ENCODE measurements around the gene ASB5.
"Not testable (repeated sequence)": the region's sequence is repeated elsewhere in the genome, so short reads cannot be mapped to it uniquely, and the experiment has no call there.

The ASB5 gene, protein sequence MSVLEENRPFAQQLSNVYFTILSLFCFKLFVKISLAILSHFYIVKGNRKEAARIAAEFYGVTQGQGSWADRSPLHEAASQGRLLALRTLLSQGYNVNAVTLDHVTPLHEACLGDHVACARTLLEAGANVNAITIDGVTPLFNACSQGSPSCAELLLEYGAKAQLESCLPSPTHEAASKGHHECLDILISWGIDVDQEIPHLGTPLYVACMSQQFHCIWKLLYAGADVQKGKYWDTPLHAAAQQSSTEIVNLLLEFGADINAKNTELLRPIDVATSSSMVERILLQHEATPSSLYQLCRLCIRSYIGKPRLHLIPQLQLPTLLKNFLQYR

DNA sequence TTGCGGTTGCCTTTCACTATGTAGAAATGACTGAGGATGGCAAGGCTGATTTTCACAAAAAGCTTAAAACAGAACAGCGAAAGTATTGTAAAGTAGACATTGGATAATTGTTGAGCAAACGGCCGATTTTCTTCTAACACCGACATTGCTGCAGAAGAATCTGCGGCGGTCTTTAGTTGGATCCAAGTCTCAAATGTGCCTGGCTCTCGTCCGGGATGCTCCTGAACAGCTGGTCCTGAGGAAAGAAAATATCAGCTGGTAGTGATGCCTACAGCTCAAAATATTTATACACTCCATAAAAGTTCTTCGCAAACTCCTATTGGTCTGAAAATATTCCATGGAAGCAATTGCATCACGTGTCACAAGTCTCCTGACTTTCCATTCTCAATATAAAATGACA, at the start of gene ASB5:
TSS of gene ASB5 (minus strand) at position 260 of the 400 bp plus-strand sequence. CDS start at position 146, 114 bp downstream.
- DNase-seq, result no peak

DNA sequence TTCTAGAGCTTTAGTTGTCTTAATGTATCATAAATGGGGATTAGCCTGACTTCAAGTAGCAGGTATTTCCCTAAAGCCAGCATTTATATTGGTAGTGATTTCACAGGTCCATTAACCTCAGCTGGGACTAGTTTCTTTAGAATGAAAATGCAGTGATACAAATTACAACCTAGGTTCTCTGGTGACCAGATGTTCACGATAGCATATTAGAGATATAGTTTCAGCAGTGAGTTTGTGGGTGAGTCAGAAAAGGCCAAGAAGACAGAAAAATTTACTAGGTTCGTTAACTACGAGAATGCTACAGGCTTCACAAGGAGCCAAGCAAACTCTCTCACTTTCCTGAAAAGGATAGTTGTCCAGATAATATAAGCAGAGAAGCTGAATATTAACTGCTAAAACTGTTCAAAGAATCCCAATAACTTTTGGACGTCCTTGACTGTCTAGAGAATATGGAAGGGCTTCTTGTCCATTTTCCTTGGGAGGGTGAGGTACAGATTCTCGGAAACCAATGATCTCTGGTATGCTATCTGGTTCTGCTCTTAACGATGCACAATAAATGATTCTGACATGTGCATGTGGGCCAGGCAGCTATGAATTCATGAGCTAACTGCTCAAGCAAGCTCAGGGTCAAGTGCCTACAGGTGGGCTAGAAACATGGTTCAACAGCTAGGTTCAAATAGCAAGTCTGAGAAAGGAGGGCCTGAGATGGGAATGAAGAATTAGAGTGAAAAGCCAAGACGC, 44.7 kb upstream of the ASB5 start:
- no peak for DNase-seq

DNA sequence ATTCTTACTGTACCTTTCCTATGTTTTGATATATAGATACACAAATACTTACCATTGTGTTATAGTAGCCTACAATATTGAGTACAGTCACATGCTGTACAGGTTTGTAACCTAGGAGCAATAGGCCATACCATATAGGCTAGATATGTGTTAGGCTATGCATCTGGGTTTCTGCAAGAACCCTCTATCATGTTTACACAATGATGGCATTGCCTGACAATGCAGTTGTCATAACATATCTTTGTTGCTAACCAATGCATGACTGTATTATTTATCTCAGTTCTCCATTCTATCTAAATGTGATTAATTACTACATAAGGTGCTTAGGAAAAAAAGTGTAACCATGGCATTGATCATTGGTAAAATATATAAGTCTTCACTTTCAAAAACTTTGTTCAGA, 40.8 kb upstream of the ASB5 start:
- DNase-seq, result no peak

DNA sequence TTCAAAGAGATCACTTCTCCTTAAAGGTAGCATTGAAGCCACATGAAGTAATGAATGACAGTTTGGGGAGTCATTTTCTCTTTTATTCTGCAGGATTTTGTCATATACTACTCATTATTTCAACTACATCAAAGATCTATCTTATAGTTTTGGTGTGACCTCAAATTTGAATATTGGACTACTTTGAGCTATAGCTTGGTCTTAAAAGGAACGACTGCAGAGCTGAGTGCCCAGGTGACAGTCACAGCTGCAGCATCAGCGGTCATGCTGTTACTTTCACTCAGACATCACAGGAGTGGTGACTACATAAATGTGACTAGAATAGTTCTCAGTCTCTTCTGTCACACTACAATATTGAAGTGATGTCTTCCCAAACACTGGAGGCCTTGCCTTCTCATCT, 40.0 kb upstream of the ASB5 start:
- DNase-seq, result no peak

DNA sequence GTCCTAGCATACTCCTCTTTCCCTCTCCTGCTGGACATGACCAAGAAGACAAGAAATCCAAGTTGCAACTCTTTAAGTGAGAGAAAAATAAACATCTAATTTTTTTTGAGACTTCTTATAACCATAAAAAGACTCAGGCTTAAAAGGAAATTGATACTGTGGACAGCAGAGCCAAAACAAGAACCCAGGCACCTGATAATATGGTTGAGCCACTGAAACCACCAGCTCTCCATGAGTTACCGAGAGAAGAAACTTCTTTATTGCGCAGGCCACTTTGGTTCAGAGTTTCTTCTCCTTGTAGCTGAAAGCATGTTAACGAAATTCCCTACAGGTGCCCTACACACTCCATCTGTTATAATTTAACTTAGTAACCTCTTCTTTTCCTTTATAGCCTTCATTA, 39.4 kb upstream of the ASB5 start:
- DNase-seq, result no peak

DNA sequence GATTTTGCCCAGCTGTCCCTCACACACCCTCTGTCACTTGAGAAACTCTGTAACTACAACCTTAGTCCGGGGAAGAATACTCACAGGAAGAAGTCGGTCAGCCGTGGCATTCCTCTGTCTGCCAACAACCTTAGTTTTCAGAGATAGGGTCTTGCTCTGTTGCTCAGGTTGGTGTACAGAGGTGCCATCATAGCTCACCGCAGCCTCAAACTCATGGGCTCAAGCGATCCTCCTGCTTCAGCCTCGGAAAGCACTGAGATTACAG, 38.6 kb upstream of the ASB5 start:
- DNase-seq, result no peak

DNA sequence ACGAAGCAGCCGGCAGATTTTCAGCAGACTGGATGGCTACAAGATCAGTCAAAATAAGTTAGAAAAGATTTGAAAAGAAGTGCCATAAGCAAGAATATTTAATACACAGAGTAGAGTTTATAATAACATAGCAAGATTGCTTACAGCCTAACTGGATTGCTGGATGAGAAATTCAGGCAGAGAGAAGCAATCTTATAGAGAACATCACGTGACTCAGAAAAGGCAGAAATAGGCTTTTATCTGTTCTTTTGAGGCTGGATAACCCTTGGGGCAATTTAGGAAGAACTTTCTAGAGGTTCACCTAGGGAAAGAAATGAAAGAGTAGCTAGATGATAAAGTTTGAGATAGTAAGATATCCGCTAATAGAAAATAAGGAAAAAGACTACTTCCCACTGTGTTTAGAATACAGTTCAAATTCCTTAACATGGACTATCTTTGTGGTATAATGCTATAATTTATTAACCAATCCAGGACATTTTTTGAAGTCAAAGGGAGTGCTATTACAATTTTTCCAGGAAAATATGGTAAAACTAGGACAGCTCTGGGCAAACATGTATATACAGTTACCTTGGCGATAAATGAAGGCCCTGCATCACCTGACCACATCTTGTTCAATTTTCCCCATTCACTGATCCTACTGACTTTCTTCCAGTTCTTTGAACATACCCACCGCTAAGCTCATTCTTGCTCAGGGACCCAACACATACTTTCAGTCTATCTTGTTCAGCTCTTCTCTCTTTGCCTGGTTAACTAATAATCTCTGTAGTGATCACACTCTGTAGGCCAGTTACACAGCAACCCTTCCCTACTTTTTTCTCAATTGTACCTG, 38.0 kb upstream of the ASB5 start:
- DNase-seq, result no peak

DNA sequence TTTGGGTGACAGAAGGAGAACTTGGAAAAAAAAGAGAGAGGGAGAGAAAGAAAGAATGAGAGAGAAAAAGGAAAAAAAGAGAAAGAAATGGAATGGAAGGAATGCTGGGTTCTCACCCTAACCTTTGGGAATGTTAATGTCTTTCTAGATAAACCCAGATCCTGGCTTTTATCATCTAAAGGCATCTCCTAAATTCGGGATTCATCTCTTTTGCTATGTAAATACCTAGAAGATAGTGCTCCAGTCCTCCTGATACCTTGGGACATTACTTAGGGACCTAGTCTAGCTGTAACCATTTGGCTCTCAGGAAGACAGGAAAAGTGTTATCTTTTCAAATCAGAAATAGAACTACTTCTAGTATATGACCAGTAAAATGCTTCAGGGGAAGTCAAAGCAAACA, 34.9 kb upstream of the ASB5 start:
- no peak for DNase-seq

DNA sequence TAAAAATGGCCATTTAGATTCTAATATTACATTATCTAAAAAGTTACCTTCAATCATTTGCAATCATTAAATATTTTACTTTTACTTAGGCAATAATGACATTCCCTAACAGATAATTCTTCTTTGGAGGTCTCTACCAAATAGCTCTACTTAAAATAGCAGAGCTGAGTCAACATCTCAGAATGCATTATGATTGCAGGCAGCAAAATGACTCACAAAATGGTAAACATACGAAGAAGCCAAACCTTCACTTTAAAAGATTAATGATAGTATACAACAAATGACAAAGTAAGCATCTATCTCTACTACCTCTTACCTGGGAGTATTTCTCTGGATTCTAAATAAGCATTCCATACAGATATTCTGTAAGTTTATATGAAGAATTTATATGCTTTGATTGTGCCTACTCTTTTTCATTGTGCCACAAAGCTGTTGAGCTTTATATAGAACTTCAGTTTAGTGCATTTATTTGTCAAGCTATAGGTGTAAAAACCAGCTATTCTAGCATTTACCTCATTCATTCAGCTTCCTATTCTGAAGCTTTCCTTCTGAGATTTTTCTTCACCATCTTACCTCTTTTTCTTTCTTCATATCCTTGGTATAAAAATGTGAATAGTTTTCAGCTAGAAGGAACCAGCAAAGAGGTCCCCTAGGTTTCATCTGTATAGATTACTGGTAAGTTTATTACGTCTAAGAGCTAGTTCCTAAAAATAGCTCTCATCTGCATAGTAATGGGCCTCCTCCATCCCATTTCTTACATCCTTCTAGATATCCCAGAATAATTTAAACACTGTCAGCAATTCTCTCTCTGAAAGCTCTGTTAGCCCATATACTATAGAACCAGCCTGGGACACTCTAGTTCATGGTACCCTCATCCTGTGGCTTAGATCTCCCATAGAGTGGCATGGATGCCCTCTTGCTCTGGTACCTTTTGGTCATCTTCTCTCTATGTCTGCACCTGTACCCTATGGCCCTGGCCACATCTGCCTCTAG, 33.6 kb upstream of the ASB5 start:
- no peak for DNase-seq

DNA sequence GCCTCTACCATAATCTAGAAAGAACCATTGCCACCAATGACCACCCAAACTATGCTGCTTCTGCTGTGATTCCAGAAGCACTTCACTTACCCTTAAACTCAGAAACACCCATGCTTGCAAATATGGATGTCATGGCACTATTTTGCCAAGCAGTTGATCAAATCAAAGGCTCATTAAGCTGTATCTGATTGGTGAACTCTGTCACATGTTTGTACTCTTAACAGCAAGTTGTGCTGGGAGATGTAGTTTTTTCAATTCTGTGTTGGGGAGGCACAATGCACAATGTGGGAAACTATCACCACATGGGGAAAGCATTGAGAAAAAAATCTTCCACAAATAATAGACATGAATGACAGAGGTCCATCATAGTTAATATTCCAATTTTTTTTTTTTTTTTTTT, 31.5 kb upstream of the ASB5 start:
- DNase-seq, result no peak

DNA sequence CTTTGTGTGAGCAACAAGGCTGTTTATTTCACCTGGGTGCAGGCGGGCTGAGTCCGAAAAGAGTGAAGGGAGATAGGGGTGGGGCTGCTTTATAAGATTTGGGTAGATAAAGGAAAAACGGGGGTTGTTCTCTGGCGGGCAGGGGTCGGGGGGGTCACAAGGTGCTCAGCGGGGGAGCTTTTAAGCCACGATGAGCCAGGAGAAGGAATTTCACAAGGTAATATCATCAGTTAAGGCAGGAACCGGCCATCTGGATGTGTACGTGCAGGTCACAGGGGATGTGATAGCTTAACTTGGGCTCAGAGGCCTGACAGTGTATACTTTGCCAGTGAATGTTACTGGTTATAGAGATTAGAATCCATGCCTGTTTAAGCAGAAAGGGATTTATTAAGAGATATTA, 31.0 kb upstream of the ASB5 start:
- DNase-seq, result no peak

DNA sequence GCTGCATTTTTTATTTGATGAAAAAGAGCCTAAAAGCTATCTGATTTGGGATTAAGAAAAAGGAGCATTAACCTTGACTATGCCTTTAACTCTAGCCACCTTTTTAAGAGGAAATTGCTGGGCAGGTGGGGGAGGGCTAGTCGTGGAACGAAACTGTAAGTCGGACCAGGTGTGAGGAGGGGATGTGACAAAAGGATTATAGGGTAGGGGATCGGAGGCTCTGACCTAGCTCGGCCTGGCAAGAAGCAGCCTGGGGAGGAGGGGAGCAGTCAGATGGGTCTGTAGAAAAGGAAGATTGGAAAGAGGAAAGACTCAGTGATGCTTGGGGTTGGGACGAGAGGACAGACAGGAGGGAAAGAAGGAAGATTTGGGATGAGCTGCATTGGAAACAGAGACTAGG, 29.6 kb upstream of the ASB5 start:
- DNase-seq, result no peak

DNA sequence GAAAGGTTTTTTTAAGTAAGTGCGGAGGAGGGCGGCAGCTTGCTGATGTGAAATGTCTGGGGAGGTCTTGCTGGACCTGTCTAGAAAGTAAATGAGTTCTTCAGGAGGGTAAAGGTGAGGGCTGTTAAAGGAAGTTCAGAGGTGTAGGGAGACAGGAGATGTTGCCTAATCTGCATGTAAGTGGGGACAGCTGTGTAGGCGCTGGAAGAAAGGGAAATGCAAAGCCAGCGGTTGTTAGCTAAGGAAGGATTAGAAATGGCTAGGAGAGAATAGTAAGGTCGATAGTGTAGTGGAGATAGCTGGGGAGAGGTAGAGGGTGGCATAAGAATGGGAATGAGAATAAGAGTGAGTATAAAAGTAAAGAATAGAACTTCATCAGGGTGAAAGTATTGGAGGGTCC, 26.9 kb upstream of the ASB5 start:
- not testable (repeated sequence) for DNase-seq

DNA sequence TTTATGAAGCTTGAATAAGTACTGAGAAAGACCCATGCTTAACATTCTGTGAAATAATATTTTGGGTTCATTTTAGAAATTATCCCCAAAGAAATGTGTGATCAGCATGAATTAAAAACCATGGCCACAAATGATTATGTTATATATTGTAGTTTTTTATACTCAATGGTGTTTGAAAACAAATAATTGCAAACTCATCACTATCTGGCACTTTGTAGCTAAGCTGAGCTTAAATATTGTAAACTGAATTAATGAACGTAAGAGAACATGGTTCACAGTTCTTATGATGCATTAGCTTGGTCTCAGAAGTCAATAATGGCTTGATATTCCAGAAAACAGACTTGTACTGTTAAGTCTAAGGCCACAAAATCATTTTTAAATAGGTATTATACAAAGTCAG, 24.6 kb upstream of the ASB5 start:
- no peak for DNase-seq

DNA sequence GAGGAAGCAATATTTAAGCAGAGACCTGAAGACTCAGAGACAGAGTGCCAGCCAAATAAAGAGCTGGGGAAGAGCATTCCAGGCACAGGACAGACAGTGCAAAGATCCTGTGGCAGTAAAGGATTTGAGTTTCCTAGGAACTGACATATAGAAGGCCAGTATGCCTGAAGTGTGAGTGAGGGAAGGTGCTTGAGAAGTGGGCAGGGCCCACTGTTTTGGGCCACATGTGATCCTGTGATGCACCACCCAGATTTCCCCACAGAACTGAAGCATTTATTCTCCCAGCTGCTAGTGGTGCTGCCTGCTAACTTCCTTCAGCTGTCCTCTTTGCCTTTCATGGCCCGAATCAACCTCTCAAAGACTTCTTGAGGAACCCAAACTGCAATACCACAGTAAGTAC, 23.9 kb upstream of the ASB5 start:
- no peak for DNase-seq

DNA sequence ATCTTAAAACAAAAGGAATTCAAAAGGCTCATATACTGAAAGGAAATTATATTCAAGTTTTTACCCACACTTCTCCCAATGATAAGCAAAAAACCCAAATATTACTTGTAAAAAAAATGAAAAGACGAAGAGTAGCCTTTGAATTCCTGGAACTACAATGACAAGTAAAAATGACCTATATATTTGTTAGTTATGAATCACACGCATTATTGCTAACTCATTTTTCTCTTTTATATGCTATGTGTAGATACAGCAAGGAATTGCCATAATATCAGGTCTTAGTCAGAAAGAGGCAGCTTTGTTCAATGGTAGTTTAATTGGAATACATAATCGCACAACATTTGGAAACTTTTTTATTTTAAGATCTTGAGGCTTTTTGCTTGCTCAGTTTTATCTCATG, 22.7 kb upstream of the ASB5 start:
- no peak for DNase-seq

DNA sequence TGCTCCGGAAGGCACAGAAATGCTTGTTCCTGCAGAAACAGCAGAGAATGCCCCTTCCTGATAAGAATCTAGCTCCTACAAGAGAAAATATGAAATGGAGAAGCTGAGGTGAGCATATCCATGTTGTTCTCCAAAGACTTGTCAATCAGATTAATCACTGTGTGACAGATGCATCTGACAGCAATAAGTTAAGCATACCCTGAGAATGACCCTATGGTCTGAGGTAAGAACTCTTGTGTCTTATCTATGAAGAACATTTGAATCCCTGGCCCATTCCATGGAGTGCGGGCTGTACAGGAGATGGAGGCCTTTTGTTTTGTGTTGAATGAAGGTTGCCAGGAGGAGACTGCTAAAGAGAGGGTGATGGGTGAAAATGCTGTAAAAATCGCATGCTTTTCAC, 21.5 kb upstream of the ASB5 start:
- no peak for DNase-seq

DNA sequence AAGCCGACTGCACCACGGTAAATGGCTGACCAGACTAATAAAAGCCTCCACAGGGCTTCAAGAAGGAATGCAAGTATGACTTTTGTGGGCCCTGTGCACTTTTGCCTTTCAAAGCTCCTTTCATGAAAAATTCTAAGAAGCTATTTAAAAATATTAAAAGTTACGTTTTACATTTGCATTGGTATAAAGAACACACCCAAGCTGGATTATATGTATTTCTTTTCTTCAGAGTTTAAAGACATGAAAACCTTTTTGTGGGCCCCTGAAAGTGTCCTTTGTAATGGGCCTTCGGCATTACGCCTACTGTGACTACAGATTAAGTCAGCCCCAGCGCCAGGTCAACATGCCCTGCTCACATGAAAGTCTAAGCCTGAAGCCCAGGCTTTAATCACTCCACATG, 20.5 kb upstream of the ASB5 start:
- no peak for DNase-seq

DNA sequence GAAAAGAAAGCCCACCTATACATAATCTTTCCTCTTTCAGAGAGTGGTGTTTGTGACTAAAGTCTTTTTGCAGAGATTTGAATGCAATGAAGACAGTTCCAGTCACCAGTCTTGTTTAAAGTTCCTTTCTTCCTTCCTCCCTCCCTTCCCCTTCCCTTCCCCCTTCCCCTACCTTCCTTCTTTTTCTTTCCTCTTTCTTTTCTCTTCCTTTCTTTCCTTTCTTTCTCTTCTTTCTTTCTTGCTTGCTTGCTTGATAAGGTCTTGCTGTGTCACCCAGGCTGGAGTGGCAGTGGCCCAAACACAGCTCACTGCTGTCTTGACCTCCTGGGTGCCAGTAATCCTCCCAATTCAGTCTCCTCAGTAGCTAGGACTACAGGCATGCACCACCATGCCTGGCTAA, 19.0 kb upstream of the ASB5 start:
- DNase-seq, result no peak

DNA sequence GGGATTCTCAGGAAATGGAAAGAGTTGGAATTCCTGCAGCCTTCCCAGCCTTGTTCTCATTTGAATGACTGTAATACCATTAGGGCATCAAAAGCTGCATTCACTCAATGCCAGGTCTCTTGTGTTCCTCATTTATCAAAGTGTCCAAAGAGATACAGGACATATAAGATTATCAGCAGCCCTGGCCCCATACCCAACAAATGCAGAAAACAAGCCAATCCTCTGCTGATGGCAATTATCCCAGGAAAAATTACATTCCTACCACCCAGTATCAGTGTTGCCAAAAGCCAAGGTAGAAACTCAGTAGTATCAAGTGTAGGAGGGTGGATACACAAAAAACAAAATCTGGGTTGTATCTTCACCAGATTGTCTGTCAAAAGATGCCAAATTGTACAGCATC, 18.5 kb upstream of the ASB5 start:
- DNase-seq, result no peak

DNA sequence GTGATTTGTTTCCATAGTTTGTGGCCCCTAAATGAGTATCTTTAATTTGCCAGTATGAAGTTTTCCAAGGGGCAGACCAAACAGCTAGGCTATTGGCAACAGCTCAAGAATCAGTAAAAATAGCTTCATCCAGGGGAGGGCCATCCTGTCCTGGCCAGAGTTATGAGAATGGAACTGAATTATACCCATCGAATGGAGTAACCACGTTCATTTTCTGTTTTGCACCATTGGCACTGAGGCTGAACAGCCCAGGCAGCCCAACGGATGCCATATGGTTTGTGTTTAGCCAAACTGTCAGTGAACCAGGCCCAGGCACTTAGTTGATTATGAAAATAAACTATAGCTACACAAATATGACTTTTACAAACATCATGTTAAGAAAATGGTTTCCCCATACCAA, 17.7 kb upstream of the ASB5 start:
- no peak for DNase-seq

DNA sequence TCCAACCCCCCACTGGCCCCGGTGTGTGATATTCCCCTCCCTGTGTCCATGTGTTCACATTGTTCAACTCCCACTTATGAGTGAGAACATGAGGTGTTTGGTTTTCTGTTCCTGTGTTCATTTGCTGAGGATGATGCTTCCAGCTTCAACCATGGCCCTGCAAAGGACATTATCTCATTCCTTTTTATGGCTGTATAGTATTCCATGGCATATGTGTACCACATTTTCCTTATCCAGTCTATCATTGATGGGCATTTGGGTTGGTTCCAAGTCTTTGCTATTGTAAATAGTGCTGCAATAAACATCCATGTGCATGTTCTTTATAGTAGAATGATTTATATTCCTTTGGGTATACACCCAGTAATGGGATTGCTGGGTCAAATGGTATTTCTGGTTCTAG, 10.5 kb upstream of the ASB5 start:
- DNase-seq, result not testable (repeated sequence)
